RKO (cell line): Measurements from ENCODE around the gene MORN5.
A peak's percentile ranks its signal among the peaks of the same experiment; 100 is the strongest.
"Not testable (repeated sequence)": the region's sequence is repeated elsewhere in the genome, so short reads cannot be mapped to it uniquely, and the experiment has no call there.

Experiments
- DNase-seq: peaks from one replicate; pipeline ENCODE4 v3.0.0-alpha.2; 2016; ENCODE audit warnings: low spot score

The MORN5 gene

GRCh38 chr9:122159026-122159924 is at the start of gene MORN5, which contains the start of gene NDUFA8:
TSS of gene MORN5 (plus strand) at chr9:122159908. CDS start at chr9:122159973, 65 bp downstream.
TSS of gene NDUFA8 (minus strand) at chr9:122159779. CDS start at chr9:122159677, 102 bp downstream.
- DNase-seq = peak; percentile 98

- DNase-seq = no peak
Observed at GRCh38 chr9:122110100-122110833, 49.4 kb upstream of the MORN5 start.

GRCh38 chr9:122111413-122112085 is 48.2 kb upstream of the MORN5 start:
- DNase-seq = no peak

- DNase-seq = no peak
Observed at GRCh38 chr9:122112238-122112637, 47.5 kb upstream of the MORN5 start.

GRCh38 chr9:122113574-122113973 is 46.1 kb upstream of the MORN5 start:
- DNase-seq = no peak

GRCh38 chr9:122115176-122116035 is 44.3 kb upstream of the MORN5 start:
- no peak for DNase-seq

- DNase-seq = no peak
Observed at GRCh38 chr9:122116040-122116439, 43.7 kb upstream of the MORN5 start.

GRCh38 chr9:122116448-122117173 is 43.1 kb upstream of the MORN5 start:
- DNase-seq = no peak

- not testable (repeated sequence) for DNase-seq
Observed at GRCh38 chr9:122117241-122117640, 42.5 kb upstream of the MORN5 start.

GRCh38 chr9:122118343-122119165 is 41.2 kb upstream of the MORN5 start:
- no peak for DNase-seq

GRCh38 chr9:122119166-122119521 is 40.6 kb upstream of the MORN5 start:
- no peak for DNase-seq

- no peak for DNase-seq
Observed at GRCh38 chr9:122119721-122120120, 40.0 kb upstream of the MORN5 start.

- no peak for DNase-seq
Observed at GRCh38 chr9:122120316-122121071, 39.2 kb upstream of the MORN5 start.

GRCh38 chr9:122121391-122121790 is 38.3 kb upstream of the MORN5 start:
- no peak for DNase-seq

- no peak for DNase-seq
Observed at GRCh38 chr9:122121931-122122330, 37.8 kb upstream of the MORN5 start.

GRCh38 chr9:122122468-122122867 is 37.2 kb upstream of the MORN5 start:
- no peak for DNase-seq

- peak; percentile 68 for DNase-seq
Observed at GRCh38 chr9:122122903-122123632, 36.6 kb upstream of the MORN5 start.

GRCh38 chr9:122124048-122124447 is 35.7 kb upstream of the MORN5 start:
- no peak for DNase-seq

- DNase-seq = no peak
Observed at GRCh38 chr9:122124528-122124927, 35.2 kb upstream of the MORN5 start.
